H1 (cell line): Measurements from ENCODE around the gene APP. TPM values are rescaled to one million over a fixed set of nuclear protein-coding genes. Genes with fewer than 3 reads are reported as not detected.

Source experiments
- CTCF ChIA-PET: fragments of 300-600 bp; sonication (Branson Sonifier 250); formaldehyde crosslinking; loops from one replicate; lab custom pipeline; 2021; ENCODE audit not compliant: partially characterized antibody; lab: Charles Lee
- POLR2A ChIA-PET: fragments of 300-600 bp; sonication (Branson Sonifier 250); formaldehyde crosslinking; loops from one replicate; lab custom pipeline; 2021; ENCODE audit warnings: inconsistent platforms; ENCODE audit not compliant: partially characterized antibody; lab: Charles Lee
- DNase-seq, 2 experiments: peaks; one replicate each; pipeline versions ENCODE4 v3.0.0 to v3.0.0-alpha.2; 2010 to 2022; ENCODE audit warnings: low spot score in 2 of 2, low read depth in 1 of 2, mixed read lengths in 1 of 2
- FAIRE-seq: peaks from 2 replicates; lab custom pipeline; 2011; peaks lifted over from hg19 to GRCh38; lab: Jason Lieb, UNC
- H2AFZ ChIP-seq: 2 replicates; pipeline ENCODE4 v1.8.1; 2012; ENCODE audit warnings: low read length, inconsistent platforms
- H2AK5ac ChIP-seq: 2 replicates; pipeline ENCODE4 v1.6.1; 2013; ENCODE audit warnings: low read depth, low read length
- H2BK120ac ChIP-seq: replicated peaks from 2 replicates; pipeline ENCODE3; 2013; ENCODE audit warnings: low read depth, low read length, inconsistent platforms
- H2BK12ac ChIP-seq: 2 replicates; pipeline ENCODE4 v1.6.1; 2013; ENCODE audit warnings: low read depth, low read length
- H2BK15ac ChIP-seq: 2 replicates; pipeline ENCODE4 v1.6.1; 2013; ENCODE audit warnings: low read length
- H2BK20ac ChIP-seq: 2 replicates; pipeline ENCODE4 v1.6.1; 2013; ENCODE audit warnings: low read length
- H2BK5ac ChIP-seq: 2 replicates; pipeline ENCODE4 v1.6.1; 2013; ENCODE audit warnings: low read depth, low read length
- H3K14ac ChIP-seq: 2 replicates; pipeline ENCODE4 v1.6.1; 2013; ENCODE audit warnings: inconsistent platforms; ENCODE audit not compliant: insufficient read length
- H3K18ac ChIP-seq: 2 replicates; pipeline ENCODE4 v1.6.1; 2013; ENCODE audit warnings: low read length; ENCODE audit errors: extremely low read depth
- H3K23ac ChIP-seq: 2 replicates; pipeline ENCODE4 v1.6.1; 2013; ENCODE audit warnings: inconsistent platforms; ENCODE audit not compliant: insufficient read length
- H3K23me2 ChIP-seq: 2 replicates; pipeline ENCODE4 v1.6.1; 2013; ENCODE audit warnings: low read depth, low read length
- H3K27ac ChIP-seq: 2 replicates; pipeline ENCODE4 v1.6.1; 2011; ENCODE audit warnings: low read depth, low read length, inconsistent platforms
- H3K27me3 ChIP-seq, 4 experiments: replicated peaks in 1 of 4; 1 replicate in 1 of 4; 2 replicates in 3 of 4; pipeline versions ENCODE4 v1.6.1 to v1.8.1; 2011 to 2013; ENCODE audit warnings: low read length in 3 of 4, mild to moderate bottlenecking in 3 of 4, inconsistent platforms in 2 of 4, mixed read lengths in 2 of 4, moderate library complexity in 1 of 4; ENCODE audit not compliant: control insufficient read depth in 3 of 4, insufficient read depth in 3 of 4; ENCODE audit errors: extremely low read depth in 1 of 4
- H3K36me3 ChIP-seq, 4 experiments: 2 replicates each; pipeline versions ENCODE4 v1.6.1 to v1.8.1; 2011 to 2013; ENCODE audit warnings: mild to moderate bottlenecking in 4 of 4, low read length in 3 of 4, moderate library complexity in 2 of 4, control low read depth in 1 of 4, inconsistent platforms in 1 of 4; ENCODE audit not compliant: insufficient read depth in 4 of 4, control insufficient read depth in 2 of 4
- H3K4ac ChIP-seq: replicated peaks from 2 replicates; pipeline ENCODE3; 2013; ENCODE audit warnings: low read length, low read depth, mixed read lengths, inconsistent platforms; ENCODE audit not compliant: insufficient read length
- H3K4me1 ChIP-seq, 4 experiments: replicated peaks in 1 of 4; 1 replicate in 1 of 4; 2 replicates in 3 of 4; pipeline versions ENCODE4 v1.6.1 to v1.8.1; 2011 to 2013; ENCODE audit warnings: low read length in 3 of 4, inconsistent platforms in 2 of 4, mixed read lengths in 1 of 4; ENCODE audit not compliant: insufficient read depth in 4 of 4, control insufficient read depth in 3 of 4
- H3K4me2 ChIP-seq, 2 experiments: 2 replicates each; pipeline versions ENCODE4 v1.6.1 to v1.8.1; 2011 to 2013; ENCODE audit warnings: low read depth in 2 of 2, low read length in 2 of 2, control low read depth in 1 of 2, inconsistent platforms in 1 of 2, mild to moderate bottlenecking in 1 of 2; ENCODE audit not compliant: insufficient read depth in 1 of 2
- H3K4me3 ChIP-seq, 4 experiments: fragments of 200-600, 300-600 bp in 1 of 4; sonication (generic), shearing (Covaris generic), sonication (Bioruptor Twin) in 1 of 4; 2 replicates each; pipeline versions ENCODE4 v1.5.1 to v1.8.1; 2011 to 2016; ENCODE audit warnings: low read length in 4 of 4, low read depth in 3 of 4, control low read depth in 2 of 4, inconsistent platforms in 2 of 4, mild to moderate bottlenecking in 2 of 4, mixed read lengths in 1 of 4, moderate library complexity in 1 of 4; ENCODE audit not compliant: insufficient read depth in 2 of 4; ENCODE audit errors: extremely low read depth in 1 of 4
- H3K56ac ChIP-seq: replicated peaks from 2 replicates; pipeline ENCODE3; 2013; ENCODE audit warnings: low read depth, mild to moderate bottlenecking, mixed read lengths, low read length, inconsistent platforms; ENCODE audit not compliant: insufficient read length
- H3K79me1 ChIP-seq: 2 replicates; pipeline ENCODE4 v1.6.1; 2013; ENCODE audit warnings: low read depth, low read length, control low read depth
- H3K79me2 ChIP-seq, 2 experiments: 2 replicates each; pipeline versions ENCODE4 v1.6.1 to v1.8.1; 2012 to 2013; ENCODE audit warnings: low read length in 2 of 2, mild to moderate bottlenecking in 2 of 2, inconsistent platforms in 1 of 2; ENCODE audit not compliant: insufficient read depth in 2 of 2, control insufficient read depth in 1 of 2
- H3K9ac ChIP-seq, 4 experiments: replicated peaks in 1 of 4; 1 replicate in 1 of 4; 2 replicates in 3 of 4; pipeline versions ENCODE4 v1.6.1 to v1.8.1; 2011 to 2013; ENCODE audit warnings: low read depth in 3 of 4, low read length in 3 of 4, control low read depth in 2 of 4, mild to moderate bottlenecking in 2 of 4, moderate library complexity in 2 of 4, inconsistent platforms in 1 of 4; ENCODE audit errors: extremely low read depth in 1 of 4
- H3K9me3 ChIP-seq, 2 experiments: 2 replicates each; pipeline versions ENCODE4 v1.6.1 to v1.8.1; 2012 to 2013; ENCODE audit warnings: mild to moderate bottlenecking in 2 of 2, moderate library complexity in 2 of 2, control low read depth in 1 of 2, inconsistent platforms in 1 of 2, low read depth in 1 of 2, low read length in 1 of 2, mixed read lengths in 1 of 2; ENCODE audit not compliant: insufficient read depth in 2 of 2
- H4K20me1 ChIP-seq, 2 experiments: replicated peaks in 1 of 2; 2 replicates each; pipeline versions ENCODE3 to v1.8.1; 2011 to 2013; ENCODE audit warnings: inconsistent platforms in 2 of 2, low read length in 2 of 2, mild to moderate bottlenecking in 1 of 2; ENCODE audit not compliant: insufficient read depth in 2 of 2, control insufficient read depth in 1 of 2
- H4K5ac ChIP-seq: 2 replicates; pipeline ENCODE4 v1.6.1; 2013; ENCODE audit warnings: low read length, low read depth, mixed read lengths, inconsistent platforms; ENCODE audit not compliant: insufficient read length
- H4K8ac ChIP-seq: 2 replicates; pipeline ENCODE4 v1.8.0; 2013; ENCODE audit warnings: mild to moderate bottlenecking, moderate library complexity, low read length, inconsistent platforms; ENCODE audit not compliant: insufficient read depth; ENCODE audit errors: extremely low read depth
- H4K91ac ChIP-seq: replicated peaks from 2 replicates; pipeline ENCODE3; 2013; ENCODE audit warnings: low read length, mixed read lengths, inconsistent platforms; ENCODE audit not compliant: insufficient read length
- CHD1 ChIP-seq: IDR thresholded peaks from 2 replicates; pipeline ENCODE4 v1.6.1; 2012; ENCODE audit warnings: low read depth, low read length, improper control_type of control experiment
- GTF2F1 ChIP-seq: IDR thresholded peaks from 2 replicates; pipeline ENCODE4 v1.6.1; 2012; ENCODE audit warnings: low read depth, low read length, improper control_type of control experiment, borderline replicate concordance
- TAF1 ChIP-seq: IDR thresholded peaks from 2 replicates; pipeline ENCODE4 v1.6.1; 2011; ENCODE audit warnings: mild to moderate bottlenecking, low read depth, low read length
- TBP ChIP-seq: IDR thresholded peaks from 2 replicates; pipeline ENCODE4 v1.6.1; 2011; ENCODE audit warnings: low read depth, low read length, improper control_type of control experiment
- WGBS, 2 experiments: shearing (Covaris generic) in 1 of 2; methylation state at CpG; one replicate each; pipeline versions ENCODE4 v1.1.6 to v1.1.7; 2013 to 2015; ENCODE audit warnings: low lambda C conversion rate in 2 of 2, mixed read lengths in 2 of 2, inconsistent platforms in 1 of 2, low coverage in 1 of 2, missing lambda C conversion rate in 1 of 2; ENCODE audit not compliant: insufficient replicate concordance in 2 of 2, insufficient coverage in 1 of 2, insufficient read length in 1 of 2; ENCODE audit errors: extremely low coverage in 1 of 2, missing lambda C conversion rate in 1 of 2; 5-methylcytosine and 5-hydroxymethylcytosine counted together
- polyA plus RNA-seq, 7 experiments: library from polyadenylated mRNA; depleted of rRNA in 3 of 7; stranded (reverse) in 5 of 7; unstranded in 2 of 7; fragments of >200 nt in 5 of 7; fragments of 200-250 nt in 2 of 7; gene quantifications; 1 replicate in 5 of 7; 2 replicates in 1 of 7; 4 replicates in 1 of 7; pipeline versions ENCODE4 v1.2.1 to v1.2.3, GENCODE V29; 2011 to 2013; ENCODE audit warnings: missing spikeins in 2 of 7, mixed read lengths in 2 of 7
- total RNA-seq: library from RNA; stranded (reverse); fragmentation: NEBNext Ultra II Directional; extraction: Animal tissue kit (Norgen Biotek cat#: 25700); gene quantifications from 2 replicates; pipeline ENCODE4 v1.2.1, GENCODE V29; 2021

Gene APP
- total and polyA plus RNA-seq, 2 of the 8 experiments (the other 6 are each of a cell fraction or from before 2014, with no cell fraction given), result 375 to 551 TPM

DNA sequence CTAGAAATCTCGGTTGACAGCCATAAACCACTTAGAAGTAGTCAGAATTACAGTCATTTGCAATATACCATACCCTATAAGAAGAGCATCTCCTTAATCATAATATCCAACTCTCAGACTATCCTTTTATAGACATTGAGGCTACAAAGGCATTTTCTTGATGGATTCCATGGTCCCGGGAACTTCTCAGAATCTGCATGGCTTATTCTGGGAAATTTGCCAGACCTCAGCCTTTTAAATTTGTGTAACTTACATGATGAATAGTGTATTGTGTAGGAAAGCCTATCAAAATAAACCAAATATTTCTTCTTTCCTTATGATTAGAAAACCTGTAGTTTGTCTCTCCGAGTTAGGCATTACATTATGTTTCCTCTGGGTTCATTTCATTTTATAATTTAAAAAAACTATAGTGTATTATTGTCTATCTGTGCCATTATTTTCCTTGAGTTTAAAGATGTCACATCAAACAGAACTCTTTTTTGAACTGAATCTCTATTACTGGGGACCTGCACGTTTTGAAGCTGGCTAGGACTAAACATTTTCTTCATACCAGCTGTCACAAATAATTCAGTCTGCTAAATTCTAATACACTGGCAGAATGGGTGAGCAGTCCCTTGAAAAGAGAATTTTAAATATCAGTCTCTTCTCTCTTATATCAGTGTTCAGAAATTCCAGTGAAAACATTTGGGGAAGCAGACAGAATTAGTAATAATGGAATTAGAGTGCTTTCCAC is 332.9 kb downstream of the APP start:
- no peaks in the 10 kb centered on the region for H3K79me1 ChIP-seq
- WGBS, 2 experiments, result 90% methylated on average over 4 of the region's 4 CpGs; no CpG with 5 or more reads in 1 of the 2 experiments
- no peak overlapping the region for H3K27ac ChIP-seq
- no peaks in the 10 kb centered on the region for H3K23me2 ChIP-seq
- CTCF ChIA-PET, result no interaction called here
- H3K4me3 ChIP-seq, result no peak overlapping the region
- FAIRE-seq (no peak), DNase-seq (no peak)
- H2BK120ac ChIP-seq, result no peak overlapping the region
- no peak overlapping the region for H3K56ac ChIP-seq
- H3K27me3 ChIP-seq, result peaks cover 0 to 1% (median 0%) of the 10 kb centered on the region in 4 experiments; a peak in 2 of 7 replicates
- no peak overlapping the region for H3K18ac ChIP-seq
- no peak overlapping the region for H2AK5ac ChIP-seq
- no peaks in the 10 kb centered on the region for H4K20me1 ChIP-seq
- no peak overlapping the region for H2BK15ac ChIP-seq
- no peak for TF ChIP-seq GTF2F1
- no peak for TF ChIP-seq CHD1
- no peak for TF ChIP-seq TBP
- no peak for TF ChIP-seq TAF1
- H2BK20ac ChIP-seq, result no peak overlapping the region
- no peaks in the 10 kb centered on the region for H3K36me3 ChIP-seq
- H3K9ac ChIP-seq, result no peak overlapping the region
- no peaks in the 10 kb centered on the region for H3K79me2 ChIP-seq
- no peak overlapping the region for H4K91ac ChIP-seq
- H3K4me2 ChIP-seq, result no peak overlapping the region
- H3K23ac ChIP-seq, result no peak overlapping the region
- no peak overlapping the region for H4K8ac ChIP-seq
- no peak overlapping the region for H2BK12ac ChIP-seq
- H2AFZ ChIP-seq, result no peak overlapping the region
- no peak overlapping the region for H4K5ac ChIP-seq
- H3K9me3 ChIP-seq, result no peaks in the 10 kb centered on the region; a peak in 1 of 4 replicates
- no peak overlapping the region for H2BK5ac ChIP-seq
- no peak overlapping the region for H3K4ac ChIP-seq
- POLR2A ChIA-PET, result no interaction called here
- H3K4me1 ChIP-seq, result no peaks in the 10 kb centered on the region
- H3K14ac ChIP-seq, result no peak overlapping the region
